ENCODE results near the gene LTBP2.

- TF ChIP-seq ZFP90 (CRISPR knock-in tag; IDR thresholded peaks at IDR 0.05; ENCODE audit: borderline replicate concordance) = no peak
- no peak for TF ChIP-seq NFE2 (CRISPR knock-in tag; IDR thresholded peaks at IDR 0.05)
- TF ChIP-seq ZBED4 (CRISPR knock-in tag; IDR thresholded peaks at IDR 0.05; ENCODE audit: borderline replicate concordance) = no peak
- TF ChIP-seq XBP1 (CRISPR knock-in tag; IDR thresholded peaks at IDR 0.05) = no peak
- TF ChIP-seq RAD21 (CRISPR knock-in tag; IDR thresholded peaks at IDR 0.05) = no peak
- no peak for TF ChIP-seq CBFB (CRISPR knock-in tag; IDR thresholded peaks at IDR 0.05)
Measured at GRCh38 chr14:74474376-74474775, 137.7 kb downstream of the LTBP2 start.

All from HepG2 (cell line).